COLO668 (cell line): ENCODE data around the gene WDR72.
"Not testable (repeated sequence)": the region's sequence is repeated elsewhere in the genome, so short reads cannot be mapped to it uniquely, and the experiment has no call there.

ENCODE experiments used
- DNase-seq: peaks from one replicate; lab custom pipeline; 2025; ENCODE audit not compliant: unreplicated experiment; lab: John Stamatoyannopoulos, UW

Gene WDR72

GRCh38 chr15:53540626-53541300, 218.7 kb downstream of the WDR72 start:
- DNase-seq = not testable (repeated sequence)

- DNase-seq = no peak
Measured at GRCh38 chr15:53539878-53540277, 219.6 kb downstream of the WDR72 start.

- DNase-seq = no peak
Measured at GRCh38 chr15:53536479-53537120, 222.9 kb downstream of the WDR72 start.

- no peak for DNase-seq
Measured at GRCh38 chr15:53535886-53536285, 223.6 kb downstream of the WDR72 start.

GRCh38 chr15:53534105-53534839, 225.2 kb downstream of the WDR72 start:
- no peak for DNase-seq

GRCh38 chr15:53530761-53531160, 228.7 kb downstream of the WDR72 start:
- DNase-seq = no peak

- DNase-seq = no peak
Measured at GRCh38 chr15:53527996-53528395, 231.5 kb downstream of the WDR72 start.

- no peak for DNase-seq
Measured at GRCh38 chr15:53525894-53526293, 233.6 kb downstream of the WDR72 start.

GRCh38 chr15:53522991-53523390, 236.5 kb downstream of the WDR72 start:
- DNase-seq = peak; percentile 32

- no peak for DNase-seq
Measured at GRCh38 chr15:53520996-53521395, 238.5 kb downstream of the WDR72 start.

GRCh38 chr15:53513431-53513830, 246.0 kb downstream of the WDR72 start:
- no peak for DNase-seq

GRCh38 chr15:53512029-53512428, 247.4 kb downstream of the WDR72 start:
- DNase-seq = no peak

- DNase-seq = no peak
Measured at GRCh38 chr15:53511175-53511574, 248.3 kb downstream of the WDR72 start.

- no peak for DNase-seq
Measured at GRCh38 chr15:53506370-53506769, 253.1 kb downstream of the WDR72 start.

- DNase-seq = no peak
Measured at GRCh38 chr15:53498996-53499395, 260.5 kb downstream of the WDR72 start.

- no peak for DNase-seq
Measured at GRCh38 chr15:53490341-53490740, 269.1 kb downstream of the WDR72 start.

- DNase-seq = no peak
Measured at GRCh38 chr15:53482055-53482454, 277.4 kb downstream of the WDR72 start.

- DNase-seq = no peak
Measured at GRCh38 chr15:53477981-53478766, 281.3 kb downstream of the WDR72 start.

GRCh38 chr15:53473886-53474285, 285.6 kb downstream of the WDR72 start:
- no peak for DNase-seq

- DNase-seq = no peak
Measured at GRCh38 chr15:53473435-53473834, 286.0 kb downstream of the WDR72 start.

- no peak for DNase-seq
Measured at GRCh38 chr15:53472883-53473282, 286.6 kb downstream of the WDR72 start.
